ENCODE results near the gene SLC35A2.
A peak's percentile ranks its signal among the peaks of the same experiment; 100 is the strongest.
"Not testable (repeated sequence)": the region's sequence is repeated elsewhere in the genome, so short reads cannot be mapped to it uniquely, and the experiment has no call there.

SLC35A2 gene

GRCh38 chrX:48901069-48901468, 10.4 kb downstream of the SLC35A2 start:
- DNase-seq = no peak

GRCh38 chrX:48899078-48899410, 12.4 kb downstream of the SLC35A2 start:
- no peak for DNase-seq

- DNase-seq = peak; percentile 85
These were observed 13.7 kb downstream of the SLC35A2 start, which contains the start of the genes PQBP1 and TIMM17B for GRCh38 chrX:48897625-48898306. TSS of gene PQBP1 (plus strand) at chrX:48897930. CDS start at chrX:48898510, 580 bp downstream. TSS of gene TIMM17B (minus strand) at chrX:48897768. CDS start at chrX:48897749, 19 bp downstream.

GRCh38 chrX:48897157-48897624, 14.3 kb downstream of the SLC35A2 start:
- peak; percentile 65 for DNase-seq

- no peak for DNase-seq
These were observed 14.8 kb downstream of the SLC35A2 start for GRCh38 chrX:48896611-48897011.

- DNase-seq = no peak
These were observed 16.6 kb downstream of the SLC35A2 start for GRCh38 chrX:48894891-48895290.

- no peak for DNase-seq
These were observed 17.7 kb downstream of the SLC35A2 start for GRCh38 chrX:48893556-48894348.

- no peak for DNase-seq
These were observed 18.6 kb downstream of the SLC35A2 start for GRCh38 chrX:48892896-48893295.

- DNase-seq = peak; percentile 80
These were observed 19.8 kb downstream of the SLC35A2 start for GRCh38 chrX:48891402-48892288.

GRCh38 chrX:48890934-48891401, 20.5 kb downstream of the SLC35A2 start:
- DNase-seq = no peak

- no peak for DNase-seq
These were observed 21.0 kb downstream of the SLC35A2 start for GRCh38 chrX:48890296-48890925.

- not testable (repeated sequence) for DNase-seq
These were observed 24.9 kb downstream of the SLC35A2 start for GRCh38 chrX:48886586-48886985.

GRCh38 chrX:48883729-48884128, 27.7 kb downstream of the SLC35A2 start:
- DNase-seq = no peak

- DNase-seq = not testable (repeated sequence)
These were observed 34.5 kb downstream of the SLC35A2 start for GRCh38 chrX:48876944-48877343.

GRCh38 chrX:48872017-48872416, 39.4 kb downstream of the SLC35A2 start:
- not testable (repeated sequence) for DNase-seq

GRCh38 chrX:48864210-48864609, 47.2 kb downstream of the SLC35A2 start:
- no peak for DNase-seq

GRCh38 chrX:48854898-48855297, 56.5 kb downstream of the SLC35A2 start:
- DNase-seq = no peak

- DNase-seq = not testable (repeated sequence)
These were observed 57.2 kb downstream of the SLC35A2 start for GRCh38 chrX:48854121-48854804.

GRCh38 chrX:48853494-48853893, 58.0 kb downstream of the SLC35A2 start:
- DNase-seq = not testable (repeated sequence)

Data from activated T-cell treated with anti-CD3 and anti-CD28 coated beads, Interleukin-2, amount 50 U/mL, for 1 hour (primary cell).